ENCODE results near the gene PEX1. TPM values are rescaled to one million over a fixed set of nuclear protein-coding genes. Genes with fewer than 3 reads are reported as not detected.

PEX1 gene
- total and polyA plus RNA-seq, 2 of the 13 experiments (the other 11 are each of a cell fraction or from before 2014, with no cell fraction given): 16.6 to 22.4 TPM

- no peak for TF ChIP-seq AHDC1 (CRISPR knock-in tag; IDR thresholded peaks at IDR 0.05; ENCODE audit: borderline replicate concordance)
- TF ChIP-seq CTCF (CRISPR knock-in tag; IDR thresholded peaks at IDR 0.05): peak; percentile 92
- no peak for TF ChIP-seq CSRNP2 (CRISPR knock-in tag; conservative IDR thresholded peaks at IDR 0.05; ENCODE audit: low read depth)
- 0 out of 2 replicates have a peak, but pooled peaks have one; percentile 7 for TF ChIP-seq ZMYM2 (CRISPR knock-in tag; IDR thresholded peaks at IDR 0.05)
- no peak for TF ChIP-seq HMG20B (CRISPR knock-in tag; conservative IDR thresholded peaks at IDR 0.05)
- peak; percentile 20; the same call in 1 of the 2 replicates for TF ChIP-seq RARA (CRISPR knock-in tag; IDR thresholded peaks at IDR 0.05)
- peak; percentile 45; the same call in 1 of the 2 replicates for TF ChIP-seq TFDP2 (CRISPR knock-in tag; IDR thresholded peaks at IDR 0.05)
- peak; percentile 78; the same call in 1 of the 2 replicates for TF ChIP-seq ZNF556 (CRISPR knock-in tag; IDR thresholded peaks at IDR 0.05; ENCODE audit: borderline replicate concordance)
- TF ChIP-seq ZNF317 (CRISPR knock-in tag; IDR thresholded peaks at IDR 0.05): peak; percentile 40
- TF ChIP-seq ZNF484 (CRISPR knock-in tag; IDR thresholded peaks at IDR 0.05; ENCODE audit: borderline replicate concordance, low read depth): 0 out of 2 replicates have a peak, but pooled peaks have one; percentile 28
- peak; percentile 28; the same call in 1 of the 2 replicates for TF ChIP-seq RELA (CRISPR knock-in tag; IDR thresholded peaks at IDR 0.05)
- no peak for TF ChIP-seq PAX8 (CRISPR knock-in tag; IDR thresholded peaks at IDR 0.05; ENCODE audit: borderline replicate concordance)
- no peak for TF ChIP-seq NR2F1 (CRISPR knock-in tag; IDR thresholded peaks at IDR 0.05)
- no peak for TF ChIP-seq KAT2B (IDR thresholded peaks at IDR 0.05; ENCODE audit: borderline replicate concordance, low read depth, low read length)
- TF ChIP-seq ZBTB2 (CRISPR knock-in tag; IDR thresholded peaks at IDR 0.05; ENCODE audit: low read depth): peak; percentile 51
- 0 out of 2 replicates have a peak, but pooled peaks have one; percentile 20 for TF ChIP-seq SOX5 (CRISPR knock-in tag; IDR thresholded peaks at IDR 0.05; ENCODE audit: borderline replicate concordance)
Observed at GRCh38 chr7:92528188-92528957, at the start of gene PEX1, which contains the start of gene RBM48 (continued).
